WTC11 (cell line): ENCODE data around the gene MAGI2. TPM values are rescaled to one million over a fixed set of nuclear protein-coding genes. Genes with fewer than 3 reads are reported as not detected.

ENCODE experiments used
- ATAC-seq: fragments of 200-7000 bp; cut with Tn5 transposase; 2 replicates; pipeline ENCODE4 v1.10.0; 2021; ENCODE audit warnings: mild to moderate bottlenecking, moderate library complexity
- CTCF ChIA-PET: fragments of 300-600 bp; sonication (Branson Sonifier 250); formaldehyde crosslinking; loops from one replicate; lab custom pipeline; 2021; ENCODE audit warnings: antibody characterized with exemption; lab: Charles Lee
- POLR2A ChIA-PET: fragments of 350-600 bp; sonication (Branson Sonifier 250); formaldehyde crosslinking; loops from one replicate; lab custom pipeline; 2021; ENCODE audit warnings: antibody characterized with exemption; lab: Charles Lee
- DNase-seq: peaks from one replicate; pipeline ENCODE4 v3.0.0; 2021; ENCODE audit warnings: low spot score
- H3K27ac Mint-ChIP-seq: 2 replicates; pipeline ENCODE4 v1.8.0; 2021; ENCODE audit warnings: mixed read lengths
- H3K27me3 Mint-ChIP-seq: 2 replicates; pipeline ENCODE4 v1.8.0; 2021; ENCODE audit warnings: low read depth, mild to moderate bottlenecking, moderate library complexity, mixed read lengths
- H3K36me3 Mint-ChIP-seq: 2 replicates; pipeline ENCODE4 v1.8.0; 2021; ENCODE audit warnings: mixed read lengths
- H3K4me1 Mint-ChIP-seq: 2 replicates; pipeline ENCODE4 v1.8.0; 2022; ENCODE audit warnings: mixed read lengths
- H3K4me3 Mint-ChIP-seq: 2 replicates; pipeline ENCODE4 v1.8.0; 2021; ENCODE audit warnings: mild to moderate bottlenecking, moderate library complexity, mixed read lengths
- H3K9me3 Mint-ChIP-seq: 2 replicates; pipeline ENCODE4 v1.8.0; 2021; ENCODE audit warnings: mixed read lengths
- ATF2 ChIP-seq: sonication (generic); formaldehyde crosslinking; IDR thresholded peaks from 2 replicates; pipeline ENCODE4 v1.8.1; 2022; ENCODE audit warnings: low read depth, missing genetic modification reagents, borderline replicate concordance
- CBFB ChIP-seq: sonication (generic); formaldehyde crosslinking; IDR thresholded peaks from 2 replicates; pipeline ENCODE4 v1.8.1; 2022; ENCODE audit warnings: mild to moderate bottlenecking, low read depth, missing genetic modification reagents
- CDX4 ChIP-seq: fragments of 250-450 bp; sonication (Bioruptor Pico); IDR thresholded peaks from 2 replicates; pipeline ENCODE4 v1.9.0; 2021; ENCODE audit warnings: moderate library complexity, mild to moderate bottlenecking, inconsistent platforms, borderline replicate concordance
- CREB1 ChIP-seq: sonication (generic); formaldehyde crosslinking; IDR thresholded peaks from 2 replicates; pipeline ENCODE4 v1.8.0; 2023; ENCODE audit warnings: mild to moderate bottlenecking, missing genetic modification reagents
- CTCF ChIP-seq: fragments of 200-600 bp; IDR thresholded peaks from 2 replicates; pipeline ENCODE4 v1.8.0; 2022; ENCODE audit warnings: antibody characterized with exemption
- E2F1 ChIP-seq: sonication (generic); formaldehyde crosslinking; IDR thresholded peaks from 2 replicates; pipeline ENCODE4 v1.8.0; 2022; ENCODE audit warnings: mild to moderate bottlenecking, missing genetic modification reagents
- E2F5 ChIP-seq: sonication (generic); formaldehyde crosslinking; IDR thresholded peaks from 2 replicates; pipeline ENCODE4 v1.8.1; 2022; ENCODE audit warnings: mild to moderate bottlenecking, moderate library complexity, missing genetic modification reagents
- ELF4 ChIP-seq: sonication (generic); formaldehyde crosslinking; IDR thresholded peaks from 2 replicates; pipeline ENCODE4 v1.8.1; 2022; ENCODE audit warnings: low read depth, mild to moderate bottlenecking, moderate library complexity, missing genetic modification reagents
- FOXK1 ChIP-seq: sonication (generic); formaldehyde crosslinking; IDR thresholded peaks from 2 replicates; pipeline ENCODE4 v1.8.0; 2022; ENCODE audit warnings: mild to moderate bottlenecking, moderate library complexity, missing genetic modification reagents
- FOXP4 ChIP-seq: sonication (generic); formaldehyde crosslinking; IDR thresholded peaks from 2 replicates; pipeline ENCODE4 v1.8.0; 2022; ENCODE audit warnings: mild to moderate bottlenecking, missing genetic modification reagents
- JAZF1 ChIP-seq: fragments of 250-450 bp; sonication (Bioruptor Pico); IDR thresholded peaks from 2 replicates; pipeline ENCODE4 v1.9.0; 2021; ENCODE audit warnings: moderate library complexity, mild to moderate bottlenecking, inconsistent platforms
- MAX ChIP-seq: sonication (generic); formaldehyde crosslinking; IDR thresholded peaks from 2 replicates; pipeline ENCODE4 v1.8.0; 2022; ENCODE audit warnings: mild to moderate bottlenecking, missing genetic modification reagents
- NR3C1 ChIP-seq: sonication (generic); formaldehyde crosslinking; conservative IDR thresholded peaks from 2 replicates; pipeline ENCODE4 v1.8.1; 2023; ENCODE audit warnings: low read depth, mild to moderate bottlenecking, missing genetic modification reagents
- PRRX2 ChIP-seq: fragments of 250-450 bp; sonication (Bioruptor Pico); IDR thresholded peaks from 2 replicates; pipeline ENCODE4 v1.8.0; 2021; ENCODE audit warnings: mild to moderate bottlenecking
- RELA ChIP-seq: sonication (generic); formaldehyde crosslinking; IDR thresholded peaks from 2 replicates; pipeline ENCODE4 v1.8.1; 2022; ENCODE audit warnings: missing genetic modification reagents, mild to moderate bottlenecking, borderline replicate concordance
- SMAD4 ChIP-seq: sonication (generic); formaldehyde crosslinking; IDR thresholded peaks from 2 replicates; pipeline ENCODE4 v1.8.0; 2022; ENCODE audit warnings: mild to moderate bottlenecking, missing genetic modification reagents
- SOX15 ChIP-seq: fragments of 250-450 bp; sonication (Bioruptor Pico); IDR thresholded peaks from 2 replicates; pipeline ENCODE4 v1.9.0; 2021; ENCODE audit warnings: mild to moderate bottlenecking
- SP1 ChIP-seq: sonication (generic); formaldehyde crosslinking; conservative IDR thresholded peaks from 2 replicates; pipeline ENCODE4 v1.8.1; 2022; ENCODE audit warnings: missing genetic modification reagents
- TEAD1 ChIP-seq: sonication (generic); formaldehyde crosslinking; IDR thresholded peaks from 2 replicates; pipeline ENCODE4 v1.8.0; 2022; ENCODE audit warnings: mild to moderate bottlenecking, missing genetic modification reagents
- TEAD4 ChIP-seq: sonication (generic); formaldehyde crosslinking; IDR thresholded peaks from 2 replicates; pipeline ENCODE4 v1.8.0; 2022; ENCODE audit warnings: mild to moderate bottlenecking, missing genetic modification reagents
- ZBTB21 ChIP-seq: sonication (generic); formaldehyde crosslinking; IDR thresholded peaks from 2 replicates; pipeline ENCODE4 v1.8.1; 2023; ENCODE audit warnings: mild to moderate bottlenecking, missing genetic modification reagents, borderline replicate concordance
- ZNF138 ChIP-seq: sonication (generic); formaldehyde crosslinking; conservative IDR thresholded peaks from 2 replicates; pipeline ENCODE4 v1.8.1; 2022; ENCODE audit warnings: mild to moderate bottlenecking, moderate library complexity, missing genetic modification reagents
- ZNF219 ChIP-seq: sonication (generic); formaldehyde crosslinking; IDR thresholded peaks from 2 replicates; pipeline ENCODE4 v1.8.0; 2023; ENCODE audit warnings: missing genetic modification reagents, mild to moderate bottlenecking, borderline replicate concordance
- ZNF263 ChIP-seq: sonication (generic); formaldehyde crosslinking; IDR thresholded peaks from 2 replicates; pipeline ENCODE4 v1.8.1; 2022; ENCODE audit warnings: low read depth, mild to moderate bottlenecking, moderate library complexity, missing genetic modification reagents
- ZNF396 ChIP-seq: fragments of 250-450 bp; sonication (Bioruptor Pico); IDR thresholded peaks from 2 replicates; pipeline ENCODE4 v1.8.0; 2021; ENCODE audit warnings: mild to moderate bottlenecking, moderate library complexity, borderline replicate concordance
- ZNF671 ChIP-seq: fragments of 250-450 bp; sonication (Bioruptor Pico); IDR thresholded peaks from 2 replicates; pipeline ENCODE4 v1.8.0; 2021; ENCODE audit warnings: mild to moderate bottlenecking
- total RNA-seq: library from RNA; stranded (reverse); gene quantifications from 3 replicates; pipeline ENCODE4 v1.2.3, GENCODE V29; 2021

The MAGI2 gene
- total RNA-seq, 1 experiment from 2014 or later, result 26.6 TPM

GRCh38 chr7:79091661-79092060 lies 361.8 kb downstream of the MAGI2 start:
- Mint-ChIP-seq H3K27me3 (no peaks in the 10 kb centered on the region), H3K4me3 (no peak overlapping the region), H3K36me3 (no peaks in the 10 kb centered on the region), H3K27ac (no peak overlapping the region), H3K4me1 (no peaks in the 10 kb centered on the region), H3K9me3 (peaks cover 27% of the 10 kb centered on the region)
- DNase-seq (no peak), ATAC-seq (no peak)
- ChIA-PET CTCF (no interaction called here), POLR2A (no interaction called here)
- TF ChIP-seq ZNF263 (no peak), NR3C1 (CRISPR knock-in tag) (no peak), ZBTB21 (CRISPR knock-in tag) (no peak), SP1 (CRISPR knock-in tag) (no peak), ZNF396 (CRISPR knock-in tag) (no peak), CBFB (CRISPR knock-in tag) (no peak), FOXP4 (CRISPR knock-in tag) (no peak), E2F1 (CRISPR knock-in tag) (no peak), TEAD1 (CRISPR knock-in tag) (no peak), CREB1 (CRISPR knock-in tag) (no peak), RELA (CRISPR knock-in tag) (no peak), ZNF671 (CRISPR knock-in tag) (no peak), TEAD4 (CRISPR knock-in tag) (no peak), SOX15 (CRISPR knock-in tag) (no peak), SMAD4 (CRISPR knock-in tag) (no peak), FOXK1 (no peak), E2F5 (CRISPR knock-in tag) (no peak)

- no peak overlapping the region for H3K4me3 Mint-ChIP-seq
- CTCF ChIA-PET, result no interaction called here
- H3K9me3 Mint-ChIP-seq, result peaks cover 29% of the 10 kb centered on the region
- POLR2A ChIA-PET, result no interaction called here
- ATAC-seq, result no peak
- H3K4me1 Mint-ChIP-seq, result no peaks in the 10 kb centered on the region
- no peaks in the 10 kb centered on the region for H3K36me3 Mint-ChIP-seq
- no peaks in the 10 kb centered on the region for H3K27me3 Mint-ChIP-seq
- DNase-seq, result no peak
- no peak overlapping the region for H3K27ac Mint-ChIP-seq
- TF ChIP-seq JAZF1 (CRISPR knock-in tag) (no peak), CTCF (no peak), CDX4 (CRISPR knock-in tag) (no peak), NR3C1 (CRISPR knock-in tag) (no peak), ZNF219 (CRISPR knock-in tag) (no peak), SMAD4 (CRISPR knock-in tag) (no peak), ATF2 (CRISPR knock-in tag) (no peak), PRRX2 (no peak), MAX (CRISPR knock-in tag) (no peak), ELF4 (CRISPR knock-in tag) (no peak), ZNF138 (no peak), FOXP4 (CRISPR knock-in tag) (no peak)
Observed at GRCh38 chr7:79091011-79091410, 362.5 kb downstream of the MAGI2 start.
